Measurements from ENCODE around the gene DSC3. TPM values are rescaled to one million over a fixed set of nuclear protein-coding genes. Genes with fewer than 3 reads are reported as not detected.

DSC3 gene
- total RNA-seq, 1 experiment from 2014 or later, result 14.6 TPM

GRCh38 chr18:31058897-31059296 is 16.4 kb upstream of the DSC3 start:
- intact Hi-C loops (cut with micrococcal nuclease), result no loop called here
- Histone ChIP-seq H3K9ac (ENCODE audit: low read length) (no peak overlapping the region), H3K4me2 (ENCODE audit: low read length) (no peak overlapping the region), H3F3A (ENCODE audit: low read length, unreplicated experiment) (no peaks in the 10 kb centered on the region), H4K20me1 (ENCODE audit: low read length) (no peaks in the 10 kb centered on the region), H3K9me2 (replicated peaks; ENCODE audit: low read length) (no peaks in the 10 kb centered on the region), H3K4me1 (ENCODE audit: insufficient read depth, low read length) (no peaks in the 10 kb centered on the region), H2AFZ (ENCODE audit: low read length) (no peak overlapping the region), H3K27me3 (ENCODE audit: low read length) (no peaks in the 10 kb centered on the region), H3K9me3 (ENCODE audit: low read length) (no peaks in the 10 kb centered on the region), H3K79me2 (ENCODE audit: low read length) (no peaks in the 10 kb centered on the region), H3K36me3 (ENCODE audit: low read depth, low read length) (no peaks in the 10 kb centered on the region), H3K27ac (ENCODE audit: low read length) (no peak overlapping the region), H3K4me3 (ENCODE audit: low read length) (no peak overlapping the region)
- POLR2A ChIA-PET (ENCODE audit: unreplicated experiment), result no interaction called here
- BruUV-seq (replicated peaks), result no TSS peak
- ATAC-seq, result no peak
- TF ChIP-seq EZH2phosphoT487 (IDR thresholded peaks at IDR 0.05; ENCODE audit: borderline replicate concordance, low read length) (no peak), EZH2 (IDR thresholded peaks at IDR 0.05; ENCODE audit: low read length, unreplicated experiment) (no peak)
- TF ChIP-seq, protein P1, sequence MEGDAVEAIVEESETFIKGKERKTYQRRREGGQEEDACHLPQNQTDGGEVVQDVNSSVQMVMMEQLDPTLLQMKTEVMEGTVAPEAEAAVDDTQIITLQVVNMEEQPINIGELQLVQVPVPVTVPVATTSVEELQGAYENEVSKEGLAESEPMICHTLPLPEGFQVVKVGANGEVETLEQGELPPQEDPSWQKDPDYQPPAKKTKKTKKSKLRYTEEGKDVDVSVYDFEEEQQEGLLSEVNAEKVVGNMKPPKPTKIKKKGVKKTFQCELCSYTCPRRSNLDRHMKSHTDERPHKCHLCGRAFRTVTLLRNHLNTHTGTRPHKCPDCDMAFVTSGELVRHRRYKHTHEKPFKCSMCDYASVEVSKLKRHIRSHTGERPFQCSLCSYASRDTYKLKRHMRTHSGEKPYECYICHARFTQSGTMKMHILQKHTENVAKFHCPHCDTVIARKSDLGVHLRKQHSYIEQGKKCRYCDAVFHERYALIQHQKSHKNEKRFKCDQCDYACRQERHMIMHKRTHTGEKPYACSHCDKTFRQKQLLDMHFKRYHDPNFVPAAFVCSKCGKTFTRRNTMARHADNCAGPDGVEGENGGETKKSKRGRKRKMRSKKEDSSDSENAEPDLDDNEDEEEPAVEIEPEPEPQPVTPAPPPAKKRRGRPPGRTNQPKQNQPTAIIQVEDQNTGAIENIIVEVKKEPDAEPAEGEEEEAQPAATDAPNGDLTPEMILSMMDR (conservative IDR thresholded peaks at IDR 0.05; ENCODE audit: low read depth, low read length), result no peak
- CTCF ChIA-PET, result no interaction called here
- DNase-seq, result no peak

GRCh38 chr18:31057917-31058316 is 15.4 kb upstream of the DSC3 start:
- no TSS peak for BruUV-seq (replicated peaks)
- Histone ChIP-seq H2AFZ (ENCODE audit: low read length) (no peak overlapping the region), H3F3A (ENCODE audit: low read length, unreplicated experiment) (no peaks in the 10 kb centered on the region), H3K79me2 (ENCODE audit: low read length) (no peaks in the 10 kb centered on the region), H4K20me1 (ENCODE audit: low read length) (no peaks in the 10 kb centered on the region), H3K36me3 (ENCODE audit: low read depth, low read length) (no peaks in the 10 kb centered on the region), H3K27ac (ENCODE audit: low read length) (no peak overlapping the region), H3K4me2 (ENCODE audit: low read length) (no peak overlapping the region), H3K4me1 (ENCODE audit: insufficient read depth, low read length) (no peaks in the 10 kb centered on the region), H3K9ac (ENCODE audit: low read length) (no peak overlapping the region), H3K27me3 (ENCODE audit: low read length) (no peaks in the 10 kb centered on the region), H3K9me2 (replicated peaks; ENCODE audit: low read length) (no peaks in the 10 kb centered on the region), H3K4me3 (ENCODE audit: low read length) (no peak overlapping the region), H3K9me3 (ENCODE audit: low read length) (no peaks in the 10 kb centered on the region)
- intact Hi-C loops (cut with micrococcal nuclease), result no loop called here
- ChIA-PET CTCF (no interaction called here), POLR2A (ENCODE audit: unreplicated experiment) (no interaction called here)
- ATAC-seq, result no peak
- DNase-seq, result no peak
- TF ChIP-seq EZH2 (IDR thresholded peaks at IDR 0.05; ENCODE audit: low read length, unreplicated experiment), result no peak
- no peak for TF ChIP-seq EZH2phosphoT487 (IDR thresholded peaks at IDR 0.05; ENCODE audit: borderline replicate concordance, low read length)
- TF ChIP-seq, protein P1 (conservative IDR thresholded peaks at IDR 0.05; ENCODE audit: low read depth, low read length), result no peak

GRCh38 chr18:31057051-31057450 is 14.5 kb upstream of the DSC3 start:
- Histone ChIP-seq H3K9me3 (ENCODE audit: low read length) (no peaks in the 10 kb centered on the region), H3K9me2 (replicated peaks; ENCODE audit: low read length) (no peaks in the 10 kb centered on the region), H3K9ac (ENCODE audit: low read length) (no peak overlapping the region), H3K4me2 (ENCODE audit: low read length) (no peak overlapping the region), H3K4me3 (ENCODE audit: low read length) (no peak overlapping the region), H4K20me1 (ENCODE audit: low read length) (no peaks in the 10 kb centered on the region), H2AFZ (ENCODE audit: low read length) (no peak overlapping the region), H3F3A (ENCODE audit: low read length, unreplicated experiment) (no peaks in the 10 kb centered on the region), H3K27me3 (ENCODE audit: low read length) (no peaks in the 10 kb centered on the region), H3K27ac (ENCODE audit: low read length) (no peak overlapping the region), H3K36me3 (ENCODE audit: low read depth, low read length) (no peaks in the 10 kb centered on the region), H3K4me1 (ENCODE audit: insufficient read depth, low read length) (no peaks in the 10 kb centered on the region), H3K79me2 (ENCODE audit: low read length) (no peaks in the 10 kb centered on the region)
- POLR2A ChIA-PET (ENCODE audit: unreplicated experiment), result no interaction called here
- CTCF ChIA-PET, result no interaction called here
- ATAC-seq (no peak), DNase-seq (no peak)
- BruUV-seq (replicated peaks), result no TSS peak
- TF ChIP-seq, protein P1 (conservative IDR thresholded peaks at IDR 0.05; ENCODE audit: low read depth, low read length), result no peak
- TF ChIP-seq EZH2 (IDR thresholded peaks at IDR 0.05; ENCODE audit: low read length, unreplicated experiment), result no peak
- no peak for TF ChIP-seq EZH2phosphoT487 (IDR thresholded peaks at IDR 0.05; ENCODE audit: borderline replicate concordance, low read length)
- intact Hi-C loops (cut with micrococcal nuclease), result no loop called here
